Endothelial cell (in vitro differentiated cells): ENCODE results near the gene KLHL17. TPM values are rescaled to one million over a fixed set of nuclear protein-coding genes. Genes with fewer than 3 reads are reported as not detected.

Source experiments
- DNase-seq: peaks from one replicate; pipeline ENCODE4 v3.0.0; 2021; ENCODE audit warnings: low spot score
- H3K27ac Mint-ChIP-seq: one replicate; pipeline ENCODE4 v1.8.0; 2021; ENCODE audit warnings: mixed read lengths, inconsistent platforms; ENCODE audit not compliant: unreplicated experiment
- H3K27me3 Mint-ChIP-seq: one replicate; pipeline ENCODE4 v1.8.0; 2021; ENCODE audit warnings: mild to moderate bottlenecking, moderate library complexity, mixed read lengths, inconsistent platforms; ENCODE audit not compliant: unreplicated experiment
- H3K36me3 Mint-ChIP-seq: one replicate; pipeline ENCODE4 v1.8.0; 2021; ENCODE audit warnings: mild to moderate bottlenecking, low read depth, mixed read lengths, inconsistent platforms; ENCODE audit not compliant: unreplicated experiment
- H3K4me1 Mint-ChIP-seq: one replicate; pipeline ENCODE4 v1.8.0; 2021; ENCODE audit warnings: mild to moderate bottlenecking, mixed read lengths, inconsistent platforms; ENCODE audit not compliant: unreplicated experiment
- H3K4me3 Mint-ChIP-seq: one replicate; pipeline ENCODE4 v1.8.0; 2021; ENCODE audit warnings: mild to moderate bottlenecking, mixed read lengths, inconsistent platforms; ENCODE audit not compliant: unreplicated experiment
- H3K9me3 Mint-ChIP-seq: one replicate; pipeline ENCODE4 v1.8.0; 2021; ENCODE audit warnings: mixed read lengths, inconsistent platforms; ENCODE audit not compliant: unreplicated experiment
- CTCF ChIP-seq: fragments of 200-600 bp; sonication (generic); IDR thresholded peaks from one replicate; pipeline ENCODE4 v1.5.0; 2021; ENCODE audit warnings: antibody characterized with exemption; ENCODE audit not compliant: unreplicated experiment
- total RNA-seq: library from RNA; stranded (reverse); fragmentation: NEBNext Ultra II Directional; extraction: Animal tissue kit (Norgen Biotek cat#: 25700); gene quantifications from one replicate; pipeline ENCODE4 v1.2.1, GENCODE V29; 2021; ENCODE audit not compliant: unreplicated experiment

Gene KLHL17
- total RNA-seq, 1 donor from 2014 or later = 18.7 TPM

DNA sequence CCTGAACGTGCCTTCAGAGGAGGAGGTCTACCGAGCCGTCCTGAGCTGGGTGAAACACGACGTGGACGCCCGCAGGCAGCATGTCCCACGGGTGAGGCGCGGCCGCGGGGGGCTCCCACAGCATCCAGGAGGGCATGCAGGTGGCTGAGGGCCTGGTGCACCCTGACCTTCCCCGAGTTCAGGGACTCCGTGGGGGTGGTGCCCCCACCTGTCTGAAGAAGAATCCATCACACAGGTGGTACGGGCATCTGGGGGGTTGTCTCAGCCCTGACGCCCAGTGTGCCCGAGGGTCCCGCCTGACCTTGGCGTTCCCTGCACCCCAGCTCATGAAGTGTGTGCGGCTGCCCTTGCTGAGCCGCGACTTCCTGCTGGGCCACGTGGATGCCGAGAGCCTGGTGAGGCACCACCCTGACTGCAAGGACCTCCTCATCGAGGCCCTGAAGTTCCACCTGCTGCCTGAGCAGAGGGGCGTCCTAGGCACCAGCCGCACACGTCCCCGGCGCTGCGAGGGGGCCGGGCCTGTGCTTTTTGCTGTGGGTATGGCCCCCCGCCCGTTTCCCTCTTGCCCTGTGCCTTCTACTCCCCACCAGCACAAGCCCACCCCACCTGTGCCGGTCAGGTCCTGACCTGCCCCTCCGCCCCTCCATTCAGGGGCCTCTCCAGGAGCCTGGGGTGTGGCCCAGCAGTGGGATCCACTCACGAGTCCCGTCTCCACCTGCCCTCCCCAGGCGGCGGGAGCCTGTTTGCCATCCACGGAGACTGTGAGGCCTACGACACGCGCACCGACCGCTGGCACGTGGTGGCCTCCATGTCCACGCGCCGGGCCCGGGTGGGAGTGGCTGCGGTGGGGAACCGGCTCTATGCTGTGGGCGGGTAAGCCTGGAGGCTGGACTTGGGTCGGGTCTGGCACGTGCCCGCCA is 2.3 kb downstream of the KLHL17 start:
- H3K4me1 Mint-ChIP-seq = peaks cover 5% of the 10 kb centered on the region
- H3K4me3 Mint-ChIP-seq = no peak overlapping the region
- no peak overlapping the region for H3K27ac Mint-ChIP-seq
- H3K36me3 Mint-ChIP-seq = peaks cover 6% of the 10 kb centered on the region
- H3K9me3 Mint-ChIP-seq = no peaks in the 10 kb centered on the region
- peaks cover 3% of the 10 kb centered on the region for H3K27me3 Mint-ChIP-seq
- no peak for TF ChIP-seq CTCF
- no peak for DNase-seq

DNA sequence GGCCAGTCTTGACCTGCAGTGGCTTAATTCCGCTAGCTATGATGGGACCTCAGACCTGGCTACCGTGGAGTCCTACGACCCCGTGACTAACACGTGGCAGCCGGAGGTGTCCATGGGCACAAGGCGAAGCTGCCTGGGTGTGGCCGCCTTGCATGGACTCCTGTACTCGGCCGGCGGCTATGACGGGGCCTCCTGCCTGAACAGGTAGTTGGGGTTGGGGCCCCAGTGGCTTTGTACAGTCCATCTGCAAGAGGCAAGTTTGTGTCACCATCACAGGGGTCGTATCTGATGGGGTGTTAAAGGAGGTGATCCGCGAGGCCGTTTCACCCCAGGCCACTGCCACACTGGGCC is 2.9 kb downstream of the KLHL17 start:
- Mint-ChIP-seq H3K9me3 (no peaks in the 10 kb centered on the region), H3K27ac (no peak overlapping the region), H3K4me1 (peaks cover 3% of the 10 kb centered on the region), H3K4me3 (peak overlapping the region; percentile 7), H3K36me3 (peaks cover 3% of the 10 kb centered on the region), H3K27me3 (peaks cover 3% of the 10 kb centered on the region)
- no peak for DNase-seq
- no peak for TF ChIP-seq CTCF

DNA sequence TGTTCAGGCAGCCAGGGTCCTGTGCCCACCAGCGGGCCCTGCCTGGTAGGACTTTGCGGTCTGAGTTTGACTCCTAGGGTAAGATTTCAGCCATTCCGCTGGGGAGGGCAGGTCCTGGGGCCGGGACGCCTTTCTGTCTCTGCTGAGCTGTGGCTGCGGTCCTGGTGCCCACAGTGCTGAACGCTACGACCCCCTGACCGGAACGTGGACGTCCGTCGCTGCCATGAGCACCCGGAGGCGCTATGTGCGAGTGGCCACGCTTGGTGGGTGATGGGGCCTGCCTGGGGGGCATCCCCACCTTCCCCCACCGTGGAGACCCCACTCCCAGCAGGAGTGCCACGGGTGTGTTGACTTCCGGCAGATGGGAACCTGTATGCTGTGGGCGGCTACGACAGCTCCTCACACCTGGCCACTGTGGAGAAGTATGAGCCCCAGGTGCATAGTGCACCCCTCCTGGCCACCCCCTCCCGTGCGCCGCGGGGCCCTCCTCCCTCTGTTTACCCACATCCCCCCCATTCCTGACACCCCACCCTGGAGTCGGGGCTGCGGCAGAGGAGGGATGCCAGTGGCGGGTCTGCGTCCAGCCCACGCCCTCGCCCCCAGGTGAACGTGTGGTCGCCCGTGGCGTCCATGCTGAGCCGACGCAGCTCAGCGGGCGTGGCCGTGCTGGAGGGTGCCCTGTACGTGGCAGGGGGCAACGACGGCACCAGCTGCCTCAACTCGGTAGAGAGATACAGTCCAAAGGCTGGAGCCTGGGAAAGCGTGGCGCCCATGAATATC is 3.6 kb downstream of the KLHL17 start:
- no peak overlapping the region for H3K4me3 Mint-ChIP-seq
- H3K27me3 Mint-ChIP-seq = peaks cover 6% of the 10 kb centered on the region
- H3K4me1 Mint-ChIP-seq = no peaks in the 10 kb centered on the region
- no peak overlapping the region for H3K27ac Mint-ChIP-seq
- no peaks in the 10 kb centered on the region for H3K9me3 Mint-ChIP-seq
- no peak for TF ChIP-seq CTCF
- no peaks in the 10 kb centered on the region for H3K36me3 Mint-ChIP-seq
- no peak for DNase-seq

DNA sequence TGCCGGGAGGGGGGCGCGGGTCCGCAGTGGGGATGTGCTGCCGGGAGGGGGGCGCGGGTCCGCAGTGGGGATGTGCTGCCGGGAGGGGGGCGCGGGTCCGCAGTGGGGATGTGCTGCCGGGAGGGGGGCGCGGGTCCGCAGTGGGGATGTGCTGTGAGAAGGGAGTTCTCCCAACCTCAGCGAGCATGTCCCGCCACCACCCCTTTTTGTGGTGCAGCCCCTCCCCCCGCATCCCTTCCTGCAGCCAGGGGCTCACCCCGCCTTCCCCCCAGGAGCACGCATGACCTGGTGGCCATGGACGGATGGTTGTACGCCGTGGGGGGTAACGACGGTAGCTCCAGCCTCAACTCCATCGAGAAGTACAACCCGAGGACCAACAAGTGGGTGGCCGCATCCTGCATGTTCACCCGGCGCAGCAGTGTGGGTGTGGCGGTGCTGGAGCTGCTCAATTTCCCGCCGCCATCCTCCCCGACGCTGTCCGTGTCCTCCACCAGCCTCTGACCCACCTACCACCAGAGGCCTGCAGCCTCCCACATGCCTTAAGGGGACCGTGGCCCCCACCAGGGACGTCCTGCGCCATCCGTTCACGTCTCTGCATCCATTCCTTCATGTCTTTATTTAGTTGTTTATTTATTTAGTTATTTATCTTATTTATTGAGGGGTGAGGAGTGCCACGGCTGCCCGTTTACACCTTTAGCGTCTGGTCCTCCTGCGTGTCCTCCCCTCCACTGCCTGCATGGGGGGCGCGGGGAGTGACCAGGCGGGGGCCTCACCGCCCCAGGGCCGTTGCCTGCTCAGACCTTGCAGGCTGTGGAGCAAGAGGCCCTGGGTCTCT is 4.5 kb downstream of the KLHL17 start:
- TF ChIP-seq CTCF = no peak
- Mint-ChIP-seq H3K4me1 (no peaks in the 10 kb centered on the region), H3K9me3 (no peaks in the 10 kb centered on the region), H3K27ac (no peak overlapping the region), H3K4me3 (no peak overlapping the region), H3K27me3 (peaks cover 14% of the 10 kb centered on the region), H3K36me3 (no peaks in the 10 kb centered on the region)
- no peak for DNase-seq
